ENCODE measurements around the gene CFAP77. TPM values are rescaled to one million over a fixed set of nuclear protein-coding genes. Genes with fewer than 3 reads are reported as not detected.

The CFAP77 gene
- total and polyA plus RNA-seq, 2 of the 8 experiments (the other 6 are each of a cell fraction or from before 2014, with no cell fraction given), result 0.63 to 0.97 TPM

- 78% methylated on average over 15 of the region's 15 CpGs; no CpG with 5 or more reads in 1 of the 2 experiments for WGBS, 2 experiments (ENCODE audit: extremely low coverage in 1 of 2, insufficient coverage in 1 of 2, insufficient read length in 1 of 2, insufficient replicate concordance in 2 of 2, low coverage in 1 of 2, low lambda C conversion rate in 2 of 2, missing lambda C conversion rate in 1 of 2)
- H3K4me3 ChIP-seq (ENCODE audit: extremely low read depth in 1 of 4, insufficient read depth in 2 of 4, low read depth in 3 of 4, low read length in 4 of 4), result no peak overlapping the region
- H4K5ac ChIP-seq (ENCODE audit: insufficient read length, low read depth, low read length), result no peak overlapping the region
- ChIA-PET POLR2A (ENCODE audit: partially characterized antibody) (no interaction called here), CTCF (ENCODE audit: partially characterized antibody) (interaction anchor here (0.8 to 1.7 kb wide), 6 partner anchors 10 to 82 kb away, joined by 3 to 8 read pairs (median 5); no protein-coding TSS in a partner anchor)
- H3K23me2 ChIP-seq (ENCODE audit: low read depth, low read length), result no peaks in the 10 kb centered on the region
- no peak overlapping the region for H2AK5ac ChIP-seq (ENCODE audit: low read depth, low read length)
- DNase-seq (ENCODE audit: low read depth in 1 of 2, low spot score in 2 of 2), result no peak
- H2BK120ac ChIP-seq (replicated peaks; ENCODE audit: low read depth, low read length), result no peak overlapping the region
- H3K79me2 ChIP-seq (ENCODE audit: control insufficient read depth in 1 of 2, insufficient read depth in 2 of 2, low read length in 2 of 2), result no peaks in the 10 kb centered on the region
- no peak for FAIRE-seq
- H2BK20ac ChIP-seq (ENCODE audit: low read length), result no peak overlapping the region
- no peak overlapping the region for H4K8ac ChIP-seq (ENCODE audit: extremely low read depth, insufficient read depth, low read length)
- H3K14ac ChIP-seq (ENCODE audit: insufficient read length), result no peak overlapping the region
- H2BK15ac ChIP-seq (ENCODE audit: low read length), result no peak overlapping the region
- TF ChIP-seq ATF3 (IDR thresholded peaks at IDR 0.05; ENCODE audit: insufficient read depth, low read depth, low read length) (no peak), ZNF274 (IDR thresholded peaks at IDR 0.05; ENCODE audit: borderline replicate concordance, extremely low read depth, low read length) (no peak), MAFK (IDR thresholded peaks at IDR 0.05; ENCODE audit: low read depth, low read length) (no peak), CEBPB (IDR thresholded peaks at IDR 0.05; ENCODE audit: low read depth, low read length) (no peak), TBP (IDR thresholded peaks at IDR 0.05; ENCODE audit: low read depth, low read length) (no peak), CBX5 (IDR thresholded peaks at IDR 0.05; ENCODE audit: low read depth, low read length) (no peak), CREB1 (IDR thresholded peaks at IDR 0.05) (no peak), SIRT6 (IDR thresholded peaks at IDR 0.05; ENCODE audit: low read length) (no peak), RAD21 (IDR thresholded peaks at IDR 0.05 in 1 of 2, conservative IDR thresholded peaks at IDR 0.05 in 1 of 2; ENCODE audit: low read depth in 2 of 2, low read length in 2 of 2) (no peak)
- TF ChIP-seq, protein P1, sequence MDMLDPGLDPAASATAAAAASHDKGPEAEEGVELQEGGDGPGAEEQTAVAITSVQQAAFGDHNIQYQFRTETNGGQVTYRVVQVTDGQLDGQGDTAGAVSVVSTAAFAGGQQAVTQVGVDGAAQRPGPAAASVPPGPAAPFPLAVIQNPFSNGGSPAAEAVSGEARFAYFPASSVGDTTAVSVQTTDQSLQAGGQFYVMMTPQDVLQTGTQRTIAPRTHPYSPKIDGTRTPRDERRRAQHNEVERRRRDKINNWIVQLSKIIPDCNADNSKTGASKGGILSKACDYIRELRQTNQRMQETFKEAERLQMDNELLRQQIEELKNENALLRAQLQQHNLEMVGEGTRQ (IDR thresholded peaks at IDR 0.05; ENCODE audit: low read length), result no peak
- no peak overlapping the region for H3K18ac ChIP-seq (ENCODE audit: extremely low read depth, low read length)
- H3K79me1 ChIP-seq (ENCODE audit: low read depth, low read length), result no peaks in the 10 kb centered on the region
- H3K4ac ChIP-seq (replicated peaks; ENCODE audit: insufficient read length, low read depth, low read length), result no peak overlapping the region
- no peaks in the 10 kb centered on the region for H3K9me3 ChIP-seq (ENCODE audit: insufficient read depth in 2 of 2, low read depth in 1 of 2, low read length in 1 of 2)
- no peak overlapping the region for H3K9ac ChIP-seq (replicated peaks in 1 of 4; ENCODE audit: extremely low read depth in 1 of 4, low read depth in 3 of 4, low read length in 3 of 4)
- no peaks in the 10 kb centered on the region for H4K20me1 ChIP-seq (replicated peaks in 1 of 2; ENCODE audit: control insufficient read depth in 1 of 2, insufficient read depth in 2 of 2, low read length in 2 of 2)
- H3K4me1 ChIP-seq (replicated peaks in 1 of 4; ENCODE audit: control insufficient read depth in 3 of 4, insufficient read depth in 4 of 4, low read length in 3 of 4), result peaks cover 0 to 2% (median under 1%) of the 10 kb centered on the region in 4 experiments; a peak in 3 of 7 replicates
- H3K27ac ChIP-seq (ENCODE audit: low read depth, low read length), result no peak overlapping the region
- no peak overlapping the region for H3K56ac ChIP-seq (replicated peaks; ENCODE audit: insufficient read length, low read depth, low read length)
- H3K4me2 ChIP-seq (ENCODE audit: insufficient read depth in 1 of 2, low read depth in 2 of 2, low read length in 2 of 2), result no peak overlapping the region
- no peak overlapping the region for H4K91ac ChIP-seq (replicated peaks; ENCODE audit: insufficient read length, low read length)
- no peak overlapping the region for H2BK5ac ChIP-seq (ENCODE audit: low read depth, low read length)
- H2AFZ ChIP-seq (ENCODE audit: low read length), result no peak overlapping the region
- H3K36me3 ChIP-seq (ENCODE audit: control insufficient read depth in 2 of 4, insufficient read depth in 4 of 4, low read length in 3 of 4), result no peaks in the 10 kb centered on the region
- H3K23ac ChIP-seq (ENCODE audit: insufficient read length), result no peak overlapping the region
- H2BK12ac ChIP-seq (ENCODE audit: low read depth, low read length), result no peak overlapping the region
- H3K27me3 ChIP-seq (replicated peaks in 1 of 4; ENCODE audit: control insufficient read depth in 3 of 4, extremely low read depth in 1 of 4, insufficient read depth in 3 of 4, low read length in 3 of 4), result no peaks in the 10 kb centered on the region; a peak in 2 of 7 replicates
Measured at GRCh38 chr9:132478353-132479050, 68.5 kb downstream of the CFAP77 start.

Data from H1 (cell line).